DOHH2 (cell line): ENCODE measurements around the gene SLC2A8.

ENCODE experiments used
- H3F3A ChIP-seq: fragments of 200-600 bp; sonication (generic), shearing (Covaris generic); 2 replicates; pipeline ENCODE4 v1.6.0; 2016; ENCODE audit warnings: antibody characterized with exemption, mild to moderate bottlenecking; ENCODE audit not compliant: control insufficient read depth, insufficient read depth
- H3K27ac ChIP-seq: fragments of 200-600 bp; sonication (generic); 2 replicates; pipeline ENCODE4 v1.5.1; 2014; ENCODE audit warnings: low read depth, mild to moderate bottlenecking, low read length, moderate library complexity
- H3K27me3 ChIP-seq: fragments of 200-600 bp; sonication (generic); 2 replicates; pipeline ENCODE4 v1.6.1; 2014; ENCODE audit warnings: mild to moderate bottlenecking, low read length, mixed read lengths; ENCODE audit not compliant: control insufficient read depth
- H3K36me3 ChIP-seq: fragments of 200-600 bp; sonication (generic); 2 replicates; pipeline ENCODE4 v1.6.1; 2014; ENCODE audit warnings: mild to moderate bottlenecking, low read length, moderate library complexity, mixed read lengths; ENCODE audit not compliant: control insufficient read depth
- H3K4me1 ChIP-seq: fragments of 200-600 bp; sonication (generic); 2 replicates; pipeline ENCODE4 v1.6.1; 2014; ENCODE audit warnings: mild to moderate bottlenecking, low read length, mixed read lengths; ENCODE audit not compliant: control insufficient read depth
- H3K4me2 ChIP-seq: fragments of 200-600 bp; sonication (generic); 2 replicates; pipeline ENCODE4 v1.6.0; 2014; ENCODE audit warnings: mild to moderate bottlenecking, low read length, moderate library complexity
- H3K4me3 ChIP-seq: fragments of 200-600 bp; sonication (generic); 2 replicates; pipeline ENCODE4 v1.5.1; 2014; ENCODE audit warnings: mild to moderate bottlenecking, low read length, mixed read lengths
- H3K79me2 ChIP-seq: fragments of 200-600 bp; sonication (generic); 2 replicates; pipeline ENCODE4 v1.6.1; 2014; ENCODE audit warnings: mild to moderate bottlenecking, low read length, mixed read lengths; ENCODE audit not compliant: control insufficient read depth
- H3K9me2 ChIP-seq: fragments of 200-600 bp; sonication (generic); replicated peaks from 2 replicates; pipeline ENCODE4 v1.6.1; 2014; ENCODE audit warnings: mild to moderate bottlenecking, low read length, mixed read lengths; ENCODE audit not compliant: control insufficient read depth
- H3K9me3 ChIP-seq: fragments of 200-600 bp; sonication (generic); 2 replicates; pipeline ENCODE4 v1.6.1; 2014; ENCODE audit warnings: antibody characterized with exemption, low read length, mixed read lengths; ENCODE audit not compliant: control insufficient read depth, insufficient read depth
- H4K20me1 ChIP-seq: fragments of 200-600 bp; sonication (generic); 2 replicates; pipeline ENCODE4 v1.6.0; 2014; ENCODE audit warnings: low read depth, mild to moderate bottlenecking, antibody characterized with exemption, low read length, moderate library complexity; ENCODE audit not compliant: control insufficient read depth, insufficient read depth
- CTCF ChIP-seq: fragments of 200-600 bp; sonication (generic); IDR thresholded peaks from one replicate; pipeline ENCODE4 v1.5.1; 2014; ENCODE audit warnings: antibody characterized with exemption, mild to moderate bottlenecking, low read depth, low read length; ENCODE audit not compliant: poor library complexity, severe bottlenecking
- EZH2phosphoT487 ChIP-seq: fragments of 200-600 bp; sonication (generic); IDR thresholded peaks from 2 replicates; pipeline ENCODE4 v1.6.1; 2017; ENCODE audit warnings: borderline replicate concordance, mild to moderate bottlenecking, antibody characterized with exemption, low read length, moderate library complexity, mixed read lengths

SLC2A8 gene

GRCh38 chr9:127444921-127445850 is 48.2 kb downstream of the SLC2A8 start:
- no peak overlapping the region for H3K4me3 ChIP-seq
- no peaks in the 10 kb centered on the region for H3K27me3 ChIP-seq
- TF ChIP-seq CTCF (no peak), EZH2phosphoT487 (no peak)
- H3K9me2 ChIP-seq, result no peaks in the 10 kb centered on the region
- no peak overlapping the region for H3K4me2 ChIP-seq
- peaks cover 68% of the 10 kb centered on the region for H3F3A ChIP-seq
- H3K9me3 ChIP-seq, result no peaks in the 10 kb centered on the region
- H3K36me3 ChIP-seq, result peaks cover 80% of the 10 kb centered on the region
- H3K4me1 ChIP-seq, result peaks cover 20% of the 10 kb centered on the region
- peaks cover 16% of the 10 kb centered on the region for H4K20me1 ChIP-seq
- H3K79me2 ChIP-seq, result peaks cover 25% of the 10 kb centered on the region
- H3K27ac ChIP-seq, result peak overlapping the region; percentile 23; the same call in 1 of the 2 replicates

GRCh38 chr9:127445851-127446712 is 49.1 kb downstream of the SLC2A8 start:
- H3K9me2 ChIP-seq, result no peaks in the 10 kb centered on the region
- H3K27me3 ChIP-seq, result no peaks in the 10 kb centered on the region
- peak overlapping the region; percentile 23 for H3K27ac ChIP-seq
- H3K4me2 ChIP-seq, result no peak overlapping the region
- peaks cover 22% of the 10 kb centered on the region for H4K20me1 ChIP-seq
- H3F3A ChIP-seq, result peaks cover 77% of the 10 kb centered on the region
- H3K4me1 ChIP-seq, result peaks cover 20% of the 10 kb centered on the region
- H3K36me3 ChIP-seq, result peaks cover 82% of the 10 kb centered on the region
- no peak overlapping the region for H3K4me3 ChIP-seq
- no peaks in the 10 kb centered on the region for H3K9me3 ChIP-seq
- TF ChIP-seq EZH2phosphoT487 (no peak), CTCF (no peak)
- H3K79me2 ChIP-seq, result peaks cover 34% of the 10 kb centered on the region

- Histone ChIP-seq H3K4me1 (peaks cover 20% of the 10 kb centered on the region), H3K4me2 (no peak overlapping the region), H4K20me1 (peaks cover 22% of the 10 kb centered on the region), H3F3A (peaks cover 78% of the 10 kb centered on the region), H3K79me2 (peaks cover 42% of the 10 kb centered on the region), H3K27me3 (no peaks in the 10 kb centered on the region), H3K9me3 (no peaks in the 10 kb centered on the region), H3K9me2 (no peaks in the 10 kb centered on the region), H3K4me3 (no peak overlapping the region), H3K36me3 (peaks cover 84% of the 10 kb centered on the region), H3K27ac (peak overlapping the region; percentile 23; the same call in 1 of the 2 replicates)
- TF ChIP-seq EZH2phosphoT487 (no peak), CTCF (no peak)
Measured at GRCh38 chr9:127446713-127447415, 49.9 kb downstream of the SLC2A8 start.
